HEK293T (cell line): ENCODE results near the gene PSIP1.

Experiments
- BHLHE40 ChIP-seq: fragments of 450-650 bp; IDR thresholded peaks from 2 replicates; pipeline ENCODE4 v1.6.1; 2016; ENCODE audit warnings: mild to moderate bottlenecking, moderate library complexity, borderline replicate concordance
- ELF4 ChIP-seq: fragments of 450-650 bp; IDR thresholded peaks from 2 replicates; pipeline ENCODE4 v1.6.1; 2017; ENCODE audit warnings: antibody characterized with exemption
- FOXA1 ChIP-seq: fragments of 450-650 bp; IDR thresholded peaks from 2 replicates; pipeline ENCODE4 v1.6.1; 2016; ENCODE audit warnings: mild to moderate bottlenecking
- FOXM1 ChIP-seq: fragments of 450-650 bp; IDR thresholded peaks from 2 replicates; pipeline ENCODE4 v1.6.1; 2017; ENCODE audit warnings: mild to moderate bottlenecking, borderline replicate concordance
- NFRKB ChIP-seq: fragments of 450-650 bp; IDR thresholded peaks from 2 replicates; pipeline ENCODE4 v1.6.1; 2016; ENCODE audit warnings: mild to moderate bottlenecking, moderate library complexity
- SP1 ChIP-seq: fragments of 450-650 bp; IDR thresholded peaks from 2 replicates; pipeline ENCODE4 v1.6.1; 2017
- ZNF384 ChIP-seq: fragments of 450-650 bp; IDR thresholded peaks from 2 replicates; pipeline ENCODE4 v1.6.1; 2016
- TF ChIP-seq, protein P1 (sequence below): fragments of 450-650 bp; IDR thresholded peaks from 2 replicates; pipeline ENCODE4 v1.6.1; 2016

DNA sequence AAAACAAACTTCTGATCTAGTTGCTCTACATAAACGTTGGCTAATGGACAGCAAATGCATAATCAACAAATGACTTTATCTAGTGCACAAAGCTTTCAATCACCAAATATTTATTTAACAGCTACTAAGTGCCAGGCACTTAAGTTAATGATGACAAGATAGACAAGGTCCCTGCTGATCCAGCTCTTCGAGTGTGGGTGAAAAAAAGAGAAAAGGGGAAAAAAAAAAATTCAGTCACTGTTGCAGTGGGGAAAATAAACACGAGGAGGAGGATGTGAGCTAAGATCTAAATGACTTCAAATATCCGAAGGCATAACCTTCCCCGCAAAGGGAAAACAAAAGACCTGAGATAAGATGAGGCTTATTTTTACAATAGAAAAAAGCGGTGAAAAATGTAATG is 9.6 kb downstream of the PSIP1 start:
- TF ChIP-seq, protein P1, sequence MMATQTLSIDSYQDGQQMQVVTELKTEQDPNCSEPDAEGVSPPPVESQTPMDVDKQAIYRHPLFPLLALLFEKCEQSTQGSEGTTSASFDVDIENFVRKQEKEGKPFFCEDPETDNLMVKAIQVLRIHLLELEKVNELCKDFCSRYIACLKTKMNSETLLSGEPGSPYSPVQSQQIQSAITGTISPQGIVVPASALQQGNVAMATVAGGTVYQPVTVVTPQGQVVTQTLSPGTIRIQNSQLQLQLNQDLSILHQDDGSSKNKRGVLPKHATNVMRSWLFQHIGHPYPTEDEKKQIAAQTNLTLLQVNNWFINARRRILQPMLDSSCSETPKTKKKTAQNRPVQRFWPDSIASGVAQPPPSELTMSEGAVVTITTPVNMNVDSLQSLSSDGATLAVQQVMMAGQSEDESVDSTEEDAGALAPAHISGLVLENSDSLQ: no peak
- TF ChIP-seq SP1: no peak
- no peak for TF ChIP-seq BHLHE40
- no peak for TF ChIP-seq FOXM1
- TF ChIP-seq ELF4: no peak
- no peak for TF ChIP-seq ZNF384
- no peak for TF ChIP-seq FOXA1
- TF ChIP-seq NFRKB: no peak
